HG03103 (cell line): ENCODE data around the gene CALML3.

ENCODE experiments used
- ATAC-seq: cut with Tn5 transposase; IDR thresholded peaks from one replicate; pipeline ENCODE4 v1.9.1; 2021; ENCODE audit warnings: low read depth; ENCODE audit not compliant: unreplicated experiment

Gene CALML3

GRCh38 chr10:5523796-5524574 is 776 bp upstream of the CALML3 start:
- ATAC-seq: no peak

- no peak for ATAC-seq
Observed at GRCh38 chr10:5525561-5526341, 990 bp downstream of the CALML3 start.

GRCh38 chr10:5526691-5527331 is 2.0 kb downstream of the CALML3 start:
- no peak for ATAC-seq

- ATAC-seq: no peak
Observed at GRCh38 chr10:5527332-5528200, 2.8 kb downstream of the CALML3 start.

- no peak for ATAC-seq
Observed at GRCh38 chr10:5528989-5529701, 4.4 kb downstream of the CALML3 start.

- no peak for ATAC-seq
Observed at GRCh38 chr10:5529702-5530411, 5.1 kb downstream of the CALML3 start.

GRCh38 chr10:5530412-5530806 is 5.6 kb downstream of the CALML3 start:
- ATAC-seq: no peak

- no peak for ATAC-seq
Observed at GRCh38 chr10:5530846-5531557, 6.2 kb downstream of the CALML3 start.

- ATAC-seq: no peak
Observed at GRCh38 chr10:5531558-5532306, 7.0 kb downstream of the CALML3 start.

GRCh38 chr10:5532307-5532605 is 7.5 kb downstream of the CALML3 start:
- ATAC-seq: no peak

- ATAC-seq: no peak
Observed at GRCh38 chr10:5532618-5533097, 7.9 kb downstream of the CALML3 start.

- no peak for ATAC-seq
Observed at GRCh38 chr10:5533098-5533731, 8.5 kb downstream of the CALML3 start.

GRCh38 chr10:5534051-5534821 is 9.5 kb downstream of the CALML3 start:
- no peak for ATAC-seq

- no peak for ATAC-seq
Observed at GRCh38 chr10:5534880-5535856, 10.4 kb downstream of the CALML3 start.

GRCh38 chr10:5536486-5537081 is 11.8 kb downstream of the CALML3 start:
- no peak for ATAC-seq
